H1 (cell line): ENCODE measurements around the gene FOSB. TPM values are rescaled to one million over a fixed set of nuclear protein-coding genes. Genes with fewer than 3 reads are reported as not detected.
A peak's percentile ranks its signal among the peaks of the same experiment; 100 is the strongest.

Source experiments
- CTCF ChIA-PET: fragments of 300-600 bp; sonication (Branson Sonifier 250); formaldehyde crosslinking; loops from one replicate; lab custom pipeline; 2021; ENCODE audit not compliant: partially characterized antibody; lab: Charles Lee
- POLR2A ChIA-PET: fragments of 300-600 bp; sonication (Branson Sonifier 250); formaldehyde crosslinking; loops from one replicate; lab custom pipeline; 2021; ENCODE audit warnings: inconsistent platforms; ENCODE audit not compliant: partially characterized antibody; lab: Charles Lee
- DNase-seq, 2 experiments: peaks; one replicate each; pipeline versions ENCODE4 v3.0.0 to v3.0.0-alpha.2; 2010 to 2022; ENCODE audit warnings: low spot score in 2 of 2, low read depth in 1 of 2, mixed read lengths in 1 of 2
- FAIRE-seq: peaks from 2 replicates; lab custom pipeline; 2011; peaks lifted over from hg19 to GRCh38; lab: Jason Lieb, UNC
- H2AFZ ChIP-seq: 2 replicates; pipeline ENCODE4 v1.8.1; 2012; ENCODE audit warnings: low read length, inconsistent platforms
- H2AK5ac ChIP-seq: 2 replicates; pipeline ENCODE4 v1.6.1; 2013; ENCODE audit warnings: low read depth, low read length
- H2BK120ac ChIP-seq: replicated peaks from 2 replicates; pipeline ENCODE3; 2013; ENCODE audit warnings: low read depth, low read length, inconsistent platforms
- H2BK12ac ChIP-seq: 2 replicates; pipeline ENCODE4 v1.6.1; 2013; ENCODE audit warnings: low read depth, low read length
- H2BK15ac ChIP-seq: 2 replicates; pipeline ENCODE4 v1.6.1; 2013; ENCODE audit warnings: low read length
- H2BK20ac ChIP-seq: 2 replicates; pipeline ENCODE4 v1.6.1; 2013; ENCODE audit warnings: low read length
- H2BK5ac ChIP-seq: 2 replicates; pipeline ENCODE4 v1.6.1; 2013; ENCODE audit warnings: low read depth, low read length
- H3K14ac ChIP-seq: 2 replicates; pipeline ENCODE4 v1.6.1; 2013; ENCODE audit warnings: inconsistent platforms; ENCODE audit not compliant: insufficient read length
- H3K18ac ChIP-seq: 2 replicates; pipeline ENCODE4 v1.6.1; 2013; ENCODE audit warnings: low read length; ENCODE audit errors: extremely low read depth
- H3K23ac ChIP-seq: 2 replicates; pipeline ENCODE4 v1.6.1; 2013; ENCODE audit warnings: inconsistent platforms; ENCODE audit not compliant: insufficient read length
- H3K23me2 ChIP-seq: 2 replicates; pipeline ENCODE4 v1.6.1; 2013; ENCODE audit warnings: low read depth, low read length
- H3K27ac ChIP-seq: 2 replicates; pipeline ENCODE4 v1.6.1; 2011; ENCODE audit warnings: low read depth, low read length, inconsistent platforms
- H3K27me3 ChIP-seq, 4 experiments: replicated peaks in 1 of 4; 1 replicate in 1 of 4; 2 replicates in 3 of 4; pipeline versions ENCODE4 v1.6.1 to v1.8.1; 2011 to 2013; ENCODE audit warnings: low read length in 3 of 4, mild to moderate bottlenecking in 3 of 4, inconsistent platforms in 2 of 4, mixed read lengths in 2 of 4, moderate library complexity in 1 of 4; ENCODE audit not compliant: control insufficient read depth in 3 of 4, insufficient read depth in 3 of 4; ENCODE audit errors: extremely low read depth in 1 of 4
- H3K36me3 ChIP-seq, 4 experiments: 2 replicates each; pipeline versions ENCODE4 v1.6.1 to v1.8.1; 2011 to 2013; ENCODE audit warnings: mild to moderate bottlenecking in 4 of 4, low read length in 3 of 4, moderate library complexity in 2 of 4, control low read depth in 1 of 4, inconsistent platforms in 1 of 4; ENCODE audit not compliant: insufficient read depth in 4 of 4, control insufficient read depth in 2 of 4
- H3K4ac ChIP-seq: replicated peaks from 2 replicates; pipeline ENCODE3; 2013; ENCODE audit warnings: low read length, low read depth, mixed read lengths, inconsistent platforms; ENCODE audit not compliant: insufficient read length
- H3K4me1 ChIP-seq, 4 experiments: replicated peaks in 1 of 4; 1 replicate in 1 of 4; 2 replicates in 3 of 4; pipeline versions ENCODE4 v1.6.1 to v1.8.1; 2011 to 2013; ENCODE audit warnings: low read length in 3 of 4, inconsistent platforms in 2 of 4, mixed read lengths in 1 of 4; ENCODE audit not compliant: insufficient read depth in 4 of 4, control insufficient read depth in 3 of 4
- H3K4me2 ChIP-seq, 2 experiments: 2 replicates each; pipeline versions ENCODE4 v1.6.1 to v1.8.1; 2011 to 2013; ENCODE audit warnings: low read depth in 2 of 2, low read length in 2 of 2, control low read depth in 1 of 2, inconsistent platforms in 1 of 2, mild to moderate bottlenecking in 1 of 2; ENCODE audit not compliant: insufficient read depth in 1 of 2
- H3K4me3 ChIP-seq, 4 experiments: fragments of 200-600, 300-600 bp in 1 of 4; sonication (generic), shearing (Covaris generic), sonication (Bioruptor Twin) in 1 of 4; 2 replicates each; pipeline versions ENCODE4 v1.5.1 to v1.8.1; 2011 to 2016; ENCODE audit warnings: low read length in 4 of 4, low read depth in 3 of 4, control low read depth in 2 of 4, inconsistent platforms in 2 of 4, mild to moderate bottlenecking in 2 of 4, mixed read lengths in 1 of 4, moderate library complexity in 1 of 4; ENCODE audit not compliant: insufficient read depth in 2 of 4; ENCODE audit errors: extremely low read depth in 1 of 4
- H3K56ac ChIP-seq: replicated peaks from 2 replicates; pipeline ENCODE3; 2013; ENCODE audit warnings: low read depth, mild to moderate bottlenecking, mixed read lengths, low read length, inconsistent platforms; ENCODE audit not compliant: insufficient read length
- H3K79me1 ChIP-seq: 2 replicates; pipeline ENCODE4 v1.6.1; 2013; ENCODE audit warnings: low read depth, low read length, control low read depth
- H3K79me2 ChIP-seq, 2 experiments: 2 replicates each; pipeline versions ENCODE4 v1.6.1 to v1.8.1; 2012 to 2013; ENCODE audit warnings: low read length in 2 of 2, mild to moderate bottlenecking in 2 of 2, inconsistent platforms in 1 of 2; ENCODE audit not compliant: insufficient read depth in 2 of 2, control insufficient read depth in 1 of 2
- H3K9ac ChIP-seq, 4 experiments: replicated peaks in 1 of 4; 1 replicate in 1 of 4; 2 replicates in 3 of 4; pipeline versions ENCODE4 v1.6.1 to v1.8.1; 2011 to 2013; ENCODE audit warnings: low read depth in 3 of 4, low read length in 3 of 4, control low read depth in 2 of 4, mild to moderate bottlenecking in 2 of 4, moderate library complexity in 2 of 4, inconsistent platforms in 1 of 4; ENCODE audit errors: extremely low read depth in 1 of 4
- H3K9me3 ChIP-seq, 2 experiments: 2 replicates each; pipeline versions ENCODE4 v1.6.1 to v1.8.1; 2012 to 2013; ENCODE audit warnings: mild to moderate bottlenecking in 2 of 2, moderate library complexity in 2 of 2, control low read depth in 1 of 2, inconsistent platforms in 1 of 2, low read depth in 1 of 2, low read length in 1 of 2, mixed read lengths in 1 of 2; ENCODE audit not compliant: insufficient read depth in 2 of 2
- H4K20me1 ChIP-seq, 2 experiments: replicated peaks in 1 of 2; 2 replicates each; pipeline versions ENCODE3 to v1.8.1; 2011 to 2013; ENCODE audit warnings: inconsistent platforms in 2 of 2, low read length in 2 of 2, mild to moderate bottlenecking in 1 of 2; ENCODE audit not compliant: insufficient read depth in 2 of 2, control insufficient read depth in 1 of 2
- H4K5ac ChIP-seq: 2 replicates; pipeline ENCODE4 v1.6.1; 2013; ENCODE audit warnings: low read length, low read depth, mixed read lengths, inconsistent platforms; ENCODE audit not compliant: insufficient read length
- H4K8ac ChIP-seq: 2 replicates; pipeline ENCODE4 v1.8.0; 2013; ENCODE audit warnings: mild to moderate bottlenecking, moderate library complexity, low read length, inconsistent platforms; ENCODE audit not compliant: insufficient read depth; ENCODE audit errors: extremely low read depth
- H4K91ac ChIP-seq: replicated peaks from 2 replicates; pipeline ENCODE3; 2013; ENCODE audit warnings: low read length, mixed read lengths, inconsistent platforms; ENCODE audit not compliant: insufficient read length
- ATF3 ChIP-seq: IDR thresholded peaks from 2 replicates; pipeline ENCODE4 v1.6.1; 2011; ENCODE audit warnings: low read depth, mild to moderate bottlenecking, low read length; ENCODE audit not compliant: insufficient read depth
- EP300 ChIP-seq, 2 experiments: IDR thresholded peaks; 1 replicate in 1 of 2; 2 replicates in 1 of 2; pipeline ENCODE4 v1.6.1; 2011 to 2012; ENCODE audit warnings: low read depth in 2 of 2, low read length in 2 of 2, mild to moderate bottlenecking in 2 of 2, borderline replicate concordance in 1 of 2, inconsistent platforms in 1 of 2, moderate library complexity in 1 of 2
- FOSL1 ChIP-seq: IDR thresholded peaks from 2 replicates; pipeline ENCODE4 v1.6.1; 2011; ENCODE audit warnings: mild to moderate bottlenecking, low read depth, low read length, moderate library complexity; ENCODE audit not compliant: insufficient read depth
- POU5F1 ChIP-seq: IDR thresholded peaks from 2 replicates; pipeline ENCODE4 v1.6.1; 2011; ENCODE audit warnings: low read depth, mild to moderate bottlenecking, low read length, moderate library complexity
- SP4 ChIP-seq: IDR thresholded peaks from 2 replicates; pipeline ENCODE4 v1.6.1; 2012; ENCODE audit warnings: low read length, inconsistent platforms
- WGBS, 2 experiments: shearing (Covaris generic) in 1 of 2; methylation state at CpG; one replicate each; pipeline versions ENCODE4 v1.1.6 to v1.1.7; 2013 to 2015; ENCODE audit warnings: low lambda C conversion rate in 2 of 2, mixed read lengths in 2 of 2, inconsistent platforms in 1 of 2, low coverage in 1 of 2, missing lambda C conversion rate in 1 of 2; ENCODE audit not compliant: insufficient replicate concordance in 2 of 2, insufficient coverage in 1 of 2, insufficient read length in 1 of 2; ENCODE audit errors: extremely low coverage in 1 of 2, missing lambda C conversion rate in 1 of 2; 5-methylcytosine and 5-hydroxymethylcytosine counted together
- polyA plus RNA-seq, 7 experiments: library from polyadenylated mRNA; depleted of rRNA in 3 of 7; stranded (reverse) in 5 of 7; unstranded in 2 of 7; fragments of >200 nt in 5 of 7; fragments of 200-250 nt in 2 of 7; gene quantifications; 1 replicate in 5 of 7; 2 replicates in 1 of 7; 4 replicates in 1 of 7; pipeline versions ENCODE4 v1.2.1 to v1.2.3, GENCODE V29; 2011 to 2013; ENCODE audit warnings: missing spikeins in 2 of 7, mixed read lengths in 2 of 7
- total RNA-seq: library from RNA; stranded (reverse); fragmentation: NEBNext Ultra II Directional; extraction: Animal tissue kit (Norgen Biotek cat#: 25700); gene quantifications from 2 replicates; pipeline ENCODE4 v1.2.1, GENCODE V29; 2021

FOSB gene
- total and polyA plus RNA-seq, 2 of the 8 experiments (the other 6 are each of a cell fraction or from before 2014, with no cell fraction given): 0.44 to 2.7 TPM

GRCh38 chr19:45477713-45478453, 10.1 kb downstream of the FOSB start:
- Histone ChIP-seq H2BK120ac (no peak overlapping the region), H4K20me1 (no peaks in the 10 kb centered on the region), H3K79me1 (no peaks in the 10 kb centered on the region), H3K27ac (no peak overlapping the region), H4K91ac (no peak overlapping the region), H3K18ac (no peak overlapping the region; the same call in 1 of the 2 replicates), H4K8ac (no peak overlapping the region), H3K23ac (no peak overlapping the region), H3K56ac (no peak overlapping the region), H2AFZ (no peak overlapping the region), H2BK5ac (no peak overlapping the region), H2BK15ac (no peak overlapping the region), H3K79me2 (no peaks in the 10 kb centered on the region), H3K4ac (no peak overlapping the region), H3K14ac (no peak overlapping the region), H3K36me3 (no peaks in the 10 kb centered on the region), H3K27me3 (peaks cover 0 to 4% (median 2%) of the 10 kb centered on the region in 4 experiments; a peak in 3 of 7 replicates), H3K9ac (no peak overlapping the region), H3K4me3 (peak overlapping the region; percentile 26 to 82 (median 75); a peak in 7 of 8 replicates), H3K23me2 (peaks cover 6% of the 10 kb centered on the region), H3K4me2 (peak overlapping the region; percentile 21 to 82), H3K4me1 (peaks cover 5 to 9% (median 6%) of the 10 kb centered on the region in 4 experiments), H2AK5ac (no peak overlapping the region), H3K9me3 (no peaks in the 10 kb centered on the region), H2BK12ac (no peak overlapping the region), H2BK20ac (no peak overlapping the region), H4K5ac (no peak overlapping the region)
- TF ChIP-seq ATF3: no peak
- TF ChIP-seq FOSL1: no peak
- no peak for TF ChIP-seq POU5F1
- TF ChIP-seq EP300 (IDR thresholded peaks at IDR 0.05; ENCODE audit: borderline replicate concordance in 1 of 2, low read depth in 2 of 2, low read length in 2 of 2): no peak
- TF ChIP-seq SP4: no peak
- 35% methylated on average over 12 of the region's 12 CpGs; no CpG with 5 or more reads in 1 of the 2 experiments for WGBS, 2 experiments
- DNase-seq (no peak), FAIRE-seq (no peak)
- POLR2A ChIA-PET: interaction anchor here (0.6 to 5.7 kb wide), 19 partner anchors 10 to 1501 kb away, joined by 3 to 52 read pairs (median 3); partner anchors contain the start of genes ERCC1, FOSB and PPM1N
- CTCF ChIA-PET: interaction anchor here (0.7 to 32.9 kb wide), 34 partner anchors 10 to 165 kb away, joined by 3 to 760 read pairs (median 5); partner anchors contain the start of genes ERCC1, FOSB and PPP1R13L
